Measurements from ENCODE around the gene HBP1.

- TF ChIP-seq POLR2A (IDR thresholded peaks at IDR 0.05; ENCODE audit: low read depth, low read length) (no peak), TAF1 (IDR thresholded peaks at IDR 0.05; ENCODE audit: borderline replicate concordance, low read depth, low read length) (no peak)
These were observed 45.4 kb upstream of the HBP1 start for GRCh38 chr7:107123392-107123791.

All from GM12892 (cell line).